ENCODE results near the gene PXT1.

The PXT1 gene

GRCh38 chr6:36387440-36388303 is 55.0 kb downstream of the PXT1 start, which contains the start of gene ETV7:
ETV7 (minus strand) TSS chr6:36387669; CDS start chr6:36387541, 128 bp downstream.
- DNase-seq (ENCODE audit: low read depth), result peak; percentile 21

GRCh38 chr6:36386495-36387439 is 55.9 kb downstream of the PXT1 start:
- no peak for DNase-seq (ENCODE audit: low read depth)

- no peak for DNase-seq (ENCODE audit: low read depth)
Measured at GRCh38 chr6:36384095-36384494, 58.6 kb downstream of the PXT1 start.

DNA sequence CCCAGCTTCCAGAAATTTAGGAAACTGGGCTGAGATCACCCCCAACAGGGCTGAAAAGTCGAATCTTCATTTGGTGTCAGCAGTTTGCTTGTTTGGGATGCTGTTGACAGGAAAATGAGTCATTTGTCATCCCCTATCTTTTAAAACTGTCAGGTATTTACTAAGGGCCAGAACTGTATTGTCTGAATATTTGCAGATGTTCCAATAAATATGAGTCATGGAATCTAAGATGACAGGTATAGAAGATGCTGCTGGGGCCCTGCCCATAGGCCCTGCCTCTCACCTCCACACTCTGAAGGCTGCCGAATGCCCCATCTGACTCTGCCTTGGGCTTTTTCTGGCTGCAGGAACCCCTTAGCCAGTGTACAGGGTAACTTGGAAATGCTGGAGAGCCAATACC is 59.0 kb downstream of the PXT1 start:
- DNase-seq (ENCODE audit: low read depth), result no peak

DNA sequence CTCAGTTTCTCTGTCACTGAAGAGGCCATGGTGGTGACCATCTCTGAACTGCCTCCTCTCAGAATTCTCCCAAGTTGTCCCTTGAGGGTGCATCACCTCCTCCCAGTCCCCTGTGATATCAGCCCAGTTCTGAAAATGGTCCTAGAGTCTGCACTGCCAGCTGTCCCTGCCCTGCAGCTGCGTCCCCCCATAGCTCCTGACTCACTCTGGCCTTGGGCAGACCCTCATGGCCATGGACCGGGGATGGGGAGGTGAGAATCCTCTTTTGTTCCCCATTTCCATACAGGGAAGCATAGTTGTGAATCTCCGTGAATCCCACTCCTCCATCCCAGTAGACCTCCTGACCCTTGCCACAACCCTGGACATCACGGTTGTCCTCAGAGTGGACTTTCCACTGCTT is 59.7 kb downstream of the PXT1 start:
- DNase-seq (ENCODE audit: low read depth), result no peak

DNA sequence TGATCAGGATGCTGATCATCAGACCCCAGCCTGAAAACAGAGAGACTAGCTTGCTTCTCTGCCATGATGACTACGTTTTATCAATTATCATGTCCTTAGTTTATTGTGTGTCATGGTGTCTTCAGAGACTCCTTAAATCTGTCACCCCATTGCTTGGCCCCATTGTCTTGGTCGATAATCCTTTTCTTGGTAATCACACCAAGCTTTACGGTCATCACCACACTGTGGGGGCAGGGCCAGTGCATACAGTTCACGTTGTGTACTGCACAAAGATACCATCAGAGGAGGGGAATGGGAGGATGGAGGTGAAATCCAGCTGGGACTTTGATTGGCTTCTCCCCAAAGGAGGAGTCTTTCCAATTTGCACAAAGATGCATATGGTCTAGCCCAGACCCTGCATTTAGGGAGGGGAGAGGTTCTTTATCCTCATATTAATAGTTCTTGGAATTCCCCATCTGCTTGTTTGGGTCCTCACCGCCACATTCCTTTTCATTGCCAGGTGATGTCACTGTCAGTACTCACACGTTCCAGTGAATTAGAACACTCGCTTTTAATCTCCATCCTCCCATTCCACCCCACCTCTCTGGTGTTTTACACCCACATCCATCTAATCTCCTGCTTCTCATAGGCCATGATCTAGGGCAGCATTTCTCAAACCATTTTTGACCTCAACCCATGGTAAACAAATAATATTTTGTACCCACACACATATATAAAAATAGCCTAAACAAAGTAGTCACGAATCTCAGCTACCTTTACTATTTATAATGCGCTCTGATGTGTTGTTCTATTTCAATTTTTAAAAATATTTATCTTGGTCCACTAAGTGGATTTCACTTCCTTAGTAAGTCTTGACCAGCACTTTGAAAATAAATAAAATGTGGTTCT is 60.9 kb downstream of the PXT1 start:
- no peak for DNase-seq (ENCODE audit: low read depth)

GRCh38 chr6:36380166-36380565 is 62.5 kb downstream of the PXT1 start:
- no peak for DNase-seq (ENCODE audit: low read depth)

DNA sequence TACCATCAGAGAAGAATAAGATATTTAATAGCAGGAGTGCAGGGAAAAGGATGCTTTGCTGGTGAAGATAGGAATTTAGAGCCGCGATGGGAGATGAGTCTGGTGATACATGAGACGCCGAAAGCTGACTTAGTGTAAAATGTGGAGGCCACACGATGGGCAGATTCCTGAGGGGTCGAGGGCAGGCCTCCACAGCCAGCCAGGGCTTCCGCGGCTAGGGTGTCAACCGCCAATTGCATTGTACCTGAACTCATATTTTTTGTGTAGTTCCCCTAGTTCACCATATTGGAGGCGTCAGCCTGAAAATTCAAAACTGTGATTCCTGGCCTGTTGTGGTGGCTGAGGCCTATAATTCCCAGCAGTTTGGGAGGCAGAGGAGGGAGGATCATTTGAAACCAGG is 63.7 kb downstream of the PXT1 start:
- no peak for DNase-seq (ENCODE audit: low read depth)

- DNase-seq (ENCODE audit: low read depth), result no peak
Measured at GRCh38 chr6:36378243-36378920, 64.3 kb downstream of the PXT1 start.

DNA sequence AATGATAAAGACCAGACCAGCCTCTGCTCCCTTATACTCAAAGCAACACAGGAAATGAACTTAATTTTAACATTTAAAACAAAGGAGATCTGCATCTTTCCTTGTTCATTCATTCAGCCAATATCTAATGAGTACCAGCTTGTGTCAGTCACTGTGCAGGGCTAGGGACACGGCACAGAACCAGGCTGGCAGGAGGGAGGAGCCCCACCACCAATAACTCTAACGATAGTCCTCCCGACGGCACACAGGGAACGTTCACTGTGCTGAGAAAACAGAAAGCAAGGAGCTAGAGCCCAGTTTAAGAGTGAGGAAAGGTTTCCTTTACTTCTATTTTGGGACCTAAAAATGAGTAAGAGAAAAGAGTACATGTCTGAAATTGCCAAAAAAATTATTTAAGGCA is 65.1 kb downstream of the PXT1 start:
- DNase-seq (ENCODE audit: low read depth), result no peak

- DNase-seq (ENCODE audit: low read depth), result no peak
Measured at GRCh38 chr6:36376742-36377141, 65.9 kb downstream of the PXT1 start.

- no peak for DNase-seq (ENCODE audit: low read depth)
Measured at GRCh38 chr6:36376183-36376582, 66.5 kb downstream of the PXT1 start.

- no peak for DNase-seq (ENCODE audit: low read depth)
Measured at GRCh38 chr6:36375644-36376155, 67.0 kb downstream of the PXT1 start.

- no peak for DNase-seq (ENCODE audit: low read depth)
Measured at GRCh38 chr6:36374972-36375371, 67.7 kb downstream of the PXT1 start.

- DNase-seq (ENCODE audit: low read depth), result no peak
Measured at GRCh38 chr6:36374194-36374593, 68.5 kb downstream of the PXT1 start.

GRCh38 chr6:36373368-36374019 is 69.2 kb downstream of the PXT1 start:
- DNase-seq (ENCODE audit: low read depth), result no peak

DNA sequence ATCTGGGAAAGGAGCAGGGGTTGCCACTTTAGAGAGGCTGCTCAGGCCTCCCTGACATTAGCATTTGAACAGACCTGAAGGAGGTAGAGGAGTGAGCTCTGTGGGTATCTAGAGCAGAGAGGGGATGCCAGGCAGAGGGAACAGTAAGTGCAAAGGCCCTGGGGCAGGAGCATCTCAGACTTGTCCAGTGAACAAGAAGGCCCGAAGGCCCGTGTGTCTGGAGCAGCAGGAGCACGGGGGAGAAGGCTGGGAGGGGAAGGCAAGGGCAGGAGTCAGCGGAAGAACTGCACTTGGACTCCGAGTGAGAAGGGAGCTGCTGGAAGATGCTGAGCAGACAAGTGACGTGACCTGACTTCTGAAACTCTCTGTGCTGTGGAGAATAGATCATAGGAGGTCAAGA is 70.6 kb downstream of the PXT1 start:
- no peak for DNase-seq (ENCODE audit: low read depth)

DNA sequence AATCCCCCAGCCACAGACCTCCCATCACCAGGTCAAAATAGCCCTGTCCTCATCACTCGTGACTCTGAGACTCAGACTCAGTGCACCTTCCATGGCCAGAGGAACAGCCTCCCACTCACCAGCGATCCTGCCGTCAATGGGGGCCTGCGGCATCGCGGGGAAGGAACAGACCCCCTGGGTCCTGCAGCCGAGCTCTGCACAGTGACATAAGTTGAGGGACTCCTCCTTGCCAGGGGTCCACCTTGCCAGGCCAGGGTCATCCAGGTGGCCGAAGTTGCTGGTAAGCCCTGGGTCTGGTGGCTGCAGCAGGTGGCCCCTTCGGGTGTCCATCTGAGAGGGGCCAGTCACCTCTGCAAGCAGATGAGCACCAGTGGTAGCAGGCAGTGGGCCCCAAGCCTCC is 71.4 kb downstream of the PXT1 start:
- DNase-seq (ENCODE audit: low read depth), result no peak

GRCh38 chr6:36370638-36371037 is 72.0 kb downstream of the PXT1 start:
- DNase-seq (ENCODE audit: low read depth), result no peak

Data from activated T-helper 9 cell treated with anti-CD3 and anti-CD28 coated beads, Interleukin-2, amount 50 U/mL, for 16 hours (primary cell).